ENCODE results near the gene CFL1. TPM values are rescaled to one million over a fixed set of nuclear protein-coding genes. Genes with fewer than 3 reads are reported as not detected.

The CFL1 gene
- total RNA-seq, 5 donors from 2014 or later (not counting 1 experiment from before 2014, with no cell fraction given): 584 to 761 (median 636) TPM

GRCh38 chr11:65861165-65861505, 3.2 kb upstream of the CFL1 start:
- H3K4me3 ChIP-seq (ENCODE audit: control insufficient read depth in 1 of 2, extremely low read depth in 1 of 2, low read length in 1 of 2): peak overlapping the region; percentile 90 to 93
- H3K27me3 Mint-ChIP-seq: no peaks in the 10 kb centered on the region
- no peaks in the 10 kb centered on the region for H3K9me3 ChIP-seq
- ATAC-seq (replicated peaks in 1 of 4) (no peak), DNase-seq (no peak)
- H3K27me3 ChIP-seq (replicated peaks in 1 of 2; ENCODE audit: control insufficient read depth in 2 of 2, extremely low read depth in 1 of 2, insufficient read depth in 2 of 2, low read length in 1 of 2): no peaks in the 10 kb centered on the region
- H3K4me1 ChIP-seq (ENCODE audit: control insufficient read depth in 1 of 2, extremely low read depth in 1 of 2, insufficient read depth in 2 of 2, low read length in 2 of 2): peaks cover 15 to 59% of the 10 kb centered on the region in 2 experiments
- peaks cover 37 to 43% (median 40%) of the 10 kb centered on the region in 3 donors for H3K4me1 Mint-ChIP-seq
- CTCF ChIA-PET: interaction anchor here in 1 of 2 donors (2.0 to 3.6 kb wide), 2 partner anchors 12 to 26 kb away, joined by 8 to 167 read pairs; partner anchors contain the start of genes CCDC85B and FIBP
- H3K4me3 Mint-ChIP-seq: peak overlapping the region; percentile 92 to 97 (median 97)
- peaks cover 22 to 49% of the 10 kb centered on the region in 2 donors for H3K36me3 ChIP-seq (ENCODE audit: control insufficient read depth in 2 of 2, extremely low read depth in 1 of 2, insufficient read depth in 1 of 2, low read length in 1 of 2)
- H3K9me3 Mint-ChIP-seq: no peaks in the 10 kb centered on the region
- peak overlapping the region; percentile 86 to 93 for H3K27ac Mint-ChIP-seq
- H3K27ac ChIP-seq (ENCODE audit: low read length): peak overlapping the region; percentile 83
- 16% methylated on average over 10 of the region's 14 CpGs for WGBS (ENCODE audit: insufficient coverage)
- POLR2A ChIA-PET: interaction anchor here in 1 of 2 donors (0.6 kb wide), 1 partner anchor 11 kb away, joined by 4 read pairs; no protein-coding TSS in a partner anchor
- H3K36me3 Mint-ChIP-seq: peaks cover 23% of the 10 kb centered on the region

GRCh38 chr11:65860278-65861164, 2.5 kb upstream of the CFL1 start, which contains the start of gene MUS81:
Gene MUS81 (plus strand): TSS chr11:65860433. CDS start chr11:65860754, 321 bp downstream.
- ChIA-PET POLR2A (interaction anchor here (0.6 to 2.6 kb wide), 4 partner anchors 12 to 245 kb away, joined by 4 to 20 read pairs (median 6); partner anchors contain the start of genes CCDC85B (in 1 of the 2), FIBP (in 1 of the 2) and PCNX3 (in 1 of the 2)), CTCF (interaction anchor here (0.5 to 3.6 kb wide), 26 partner anchors 8 to 527 kb away, joined by 3 to 167 read pairs (median 5); partner anchors contain the start of genes AP5B1 (in 1 of the 2), BANF1 (in 1 of the 2), CCDC85B (in 1 of the 2) and DPF2 (in 1 of the 2))
- Mint-ChIP-seq H3K4me3 (peak within 1 kb of the TSS; percentile 92 to 97 (median 97)), H3K4me1 (peaks cover 41 to 49% (median 46%) of the 10 kb centered on the region in 3 donors), H3K27ac (peak within 1 kb of the TSS; percentile 95 to 97), H3K9me3 (no peaks in the 10 kb centered on the region), H3K36me3 (peaks cover 29% of the 10 kb centered on the region), H3K27me3 (no peaks in the 10 kb centered on the region)
- peaks cover 17 to 50% of the 10 kb centered on the region in 2 donors for H3K36me3 ChIP-seq (ENCODE audit: control insufficient read depth in 2 of 2, extremely low read depth in 1 of 2, insufficient read depth in 1 of 2, low read length in 1 of 2)
- H3K27ac ChIP-seq (ENCODE audit: low read length): peak within 1 kb of the TSS; percentile 83
- no peaks in the 10 kb centered on the region for H3K27me3 ChIP-seq (replicated peaks in 1 of 2; ENCODE audit: control insufficient read depth in 2 of 2, extremely low read depth in 1 of 2, insufficient read depth in 2 of 2, low read length in 1 of 2)
- no peaks in the 10 kb centered on the region for H3K9me3 ChIP-seq
- peak within 1 kb of the TSS; percentile 90 to 93 for H3K4me3 ChIP-seq (ENCODE audit: control insufficient read depth in 1 of 2, extremely low read depth in 1 of 2, low read length in 1 of 2)
- peak; percentile 90 to 98 (median 95) for DNase-seq
- WGBS (ENCODE audit: insufficient coverage): under 1% methylated on average over 77 of the region's 78 CpGs
- H3K4me1 ChIP-seq (ENCODE audit: control insufficient read depth in 1 of 2, extremely low read depth in 1 of 2, insufficient read depth in 2 of 2, low read length in 2 of 2): peaks cover 21 to 65% of the 10 kb centered on the region in 2 experiments
- ATAC-seq (replicated peaks in 1 of 4): peak; percentile 43 to 46 (median 44)

- H3K4me3 Mint-ChIP-seq: peak overlapping the region; percentile 92 to 97 (median 97)
- peaks cover 17 to 50% of the 10 kb centered on the region in 2 donors for H3K36me3 ChIP-seq (ENCODE audit: control insufficient read depth in 2 of 2, extremely low read depth in 1 of 2, insufficient read depth in 1 of 2, low read length in 1 of 2)
- 0% methylated on average over 16 of the region's 16 CpGs for WGBS (ENCODE audit: insufficient coverage)
Observed at GRCh38 chr11:65859812-65860277, 1.9 kb upstream of the CFL1 start.

GRCh38 chr11:65859095-65859811, 1.3 kb upstream of the CFL1 start:
- WGBS (ENCODE audit: insufficient coverage): under 1% methylated on average over 45 of the region's 46 CpGs
- Mint-ChIP-seq H3K4me3 (peak overlapping the region; percentile 92 to 97 (median 97)), H3K9me3 (no peaks in the 10 kb centered on the region), H3K36me3 (peaks cover 35% of the 10 kb centered on the region), H3K27ac (peak overlapping the region; percentile 95 to 97), H3K4me1 (peaks cover 49 to 58% (median 56%) of the 10 kb centered on the region in 3 donors), H3K27me3 (no peaks in the 10 kb centered on the region)
- Histone ChIP-seq H3K4me3 (ENCODE audit: control insufficient read depth in 1 of 2, extremely low read depth in 1 of 2, low read length in 1 of 2) (peak overlapping the region; percentile 90 to 93), H3K27ac (ENCODE audit: low read length) (peak overlapping the region; percentile 83), H3K36me3 (ENCODE audit: control insufficient read depth in 2 of 2, extremely low read depth in 1 of 2, insufficient read depth in 1 of 2, low read length in 1 of 2) (peaks cover 19 to 50% of the 10 kb centered on the region in 2 donors), H3K27me3 (replicated peaks in 1 of 2; ENCODE audit: control insufficient read depth in 2 of 2, extremely low read depth in 1 of 2, insufficient read depth in 2 of 2, low read length in 1 of 2) (no peaks in the 10 kb centered on the region), H3K4me1 (ENCODE audit: control insufficient read depth in 1 of 2, extremely low read depth in 1 of 2, insufficient read depth in 2 of 2, low read length in 2 of 2) (peaks cover 22 to 78% of the 10 kb centered on the region in 2 experiments), H3K9me3 (no peaks in the 10 kb centered on the region)
- ChIA-PET POLR2A (interaction anchor here (0.6 to 2.6 kb wide), 5 partner anchors 10 to 359 kb away, joined by 3 to 20 read pairs (median 6); partner anchors contain the start of genes CCDC85B (in 1 of the 2) and PCNX3 (in 1 of the 2)), CTCF (interaction anchor here (0.5 to 3.6 kb wide), 27 partner anchors 9 to 526 kb away, joined by 3 to 167 read pairs (median 5); partner anchors contain the start of genes AP5B1 (in 1 of the 2), BANF1 (in 1 of the 2), C11orf68 (in 1 of the 2) and CCDC85B (in 1 of the 2))
- peak; percentile 89 to 98 (median 95) for DNase-seq
- peak; percentile 59 to 64 (median 62) for ATAC-seq (replicated peaks in 1 of 4)

More at GRCh38 chr11:65859812-65860277, 1.9 kb upstream of the CFL1 start:
- H3K4me1 Mint-ChIP-seq: peaks cover 43 to 53% (median 50%) of the 10 kb centered on the region in 3 donors
- no peaks in the 10 kb centered on the region for H3K27me3 Mint-ChIP-seq
- peak overlapping the region; percentile 90 to 93 for H3K4me3 ChIP-seq (ENCODE audit: control insufficient read depth in 1 of 2, extremely low read depth in 1 of 2, low read length in 1 of 2)
- DNase-seq (peak in 7 of 35 experiments; percentile 14 to 48 (median 16)), ATAC-seq (replicated peaks in 1 of 4) (peak in 2 of 4 experiments; percentile 0 to 4)
- ChIA-PET POLR2A (interaction anchor here (0.6 to 2.6 kb wide), 5 partner anchors 10 to 359 kb away, joined by 3 to 20 read pairs (median 6); partner anchors contain the start of genes CCDC85B (in 1 of the 2), FIBP (in 1 of the 2) and PCNX3 (in 1 of the 2)), CTCF (interaction anchor here (0.5 to 3.6 kb wide), 29 partner anchors 9 to 526 kb away, joined by 3 to 167 read pairs (median 5); partner anchors contain the start of genes AP5B1 (in 1 of the 2), BANF1 (in 1 of the 2), C11orf68 (in 1 of the 2) and CCDC85B (in 1 of the 2))
- H3K27me3 ChIP-seq (replicated peaks in 1 of 2; ENCODE audit: control insufficient read depth in 2 of 2, extremely low read depth in 1 of 2, insufficient read depth in 2 of 2, low read length in 1 of 2): no peaks in the 10 kb centered on the region
- peak overlapping the region; percentile 83 for H3K27ac ChIP-seq (ENCODE audit: low read length)
- H3K36me3 Mint-ChIP-seq: peaks cover 29% of the 10 kb centered on the region
- no peaks in the 10 kb centered on the region for H3K9me3 Mint-ChIP-seq
- H3K4me1 ChIP-seq (ENCODE audit: control insufficient read depth in 1 of 2, extremely low read depth in 1 of 2, insufficient read depth in 2 of 2, low read length in 2 of 2): peaks cover 22 to 72% of the 10 kb centered on the region in 2 experiments
- H3K27ac Mint-ChIP-seq: peak overlapping the region; percentile 95 to 97
- H3K9me3 ChIP-seq: no peaks in the 10 kb centered on the region

- no peaks in the 10 kb centered on the region for H3K27me3 ChIP-seq (replicated peaks in 1 of 2; ENCODE audit: control insufficient read depth in 2 of 2, extremely low read depth in 1 of 2, insufficient read depth in 2 of 2, low read length in 1 of 2)
- H3K9me3 ChIP-seq: no peaks in the 10 kb centered on the region
- Mint-ChIP-seq H3K36me3 (peaks cover 37% of the 10 kb centered on the region), H3K9me3 (no peaks in the 10 kb centered on the region), H3K4me1 (peaks cover 55 to 64% (median 62%) of the 10 kb centered on the region in 3 donors), H3K27ac (peak overlapping the region; percentile 95 to 97), H3K27me3 (no peaks in the 10 kb centered on the region), H3K4me3 (peak overlapping the region; percentile 92 to 97 (median 97))
- ATAC-seq (replicated peaks in 1 of 4) (no peak), DNase-seq (no peak)
- ChIA-PET CTCF (interaction anchor here in 1 of 2 donors (0.6 to 3.6 kb wide), 5 partner anchors 11 to 248 kb away, joined by 3 to 167 read pairs (median 4); partner anchors contain the start of genes CCDC85B, FIBP and PCNX3), POLR2A (interaction anchor here (0.6 to 2.6 kb wide), 8 partner anchors 11 to 493 kb away, joined by 3 to 20 read pairs (median 6); partner anchors contain the start of genes CCDC85B (in 1 of the 2) and PCNX3 (in 1 of the 2))
- peaks cover 22 to 83% of the 10 kb centered on the region in 2 experiments for H3K4me1 ChIP-seq (ENCODE audit: control insufficient read depth in 1 of 2, extremely low read depth in 1 of 2, insufficient read depth in 2 of 2, low read length in 2 of 2)
- H3K36me3 ChIP-seq (ENCODE audit: control insufficient read depth in 2 of 2, extremely low read depth in 1 of 2, insufficient read depth in 1 of 2, low read length in 1 of 2): peaks cover 14 to 50% of the 10 kb centered on the region in 2 donors
- H3K27ac ChIP-seq (ENCODE audit: low read length): peak overlapping the region; percentile 83
- 2% methylated on average over 3 of the region's 10 CpGs for WGBS (ENCODE audit: insufficient coverage)
- H3K4me3 ChIP-seq (ENCODE audit: control insufficient read depth in 1 of 2, extremely low read depth in 1 of 2, low read length in 1 of 2): peak overlapping the region; percentile 90 to 93
Observed at GRCh38 chr11:65858681-65859087, 704 bp upstream of the CFL1 start.
